ENCODE measurements around the gene TEF.

The TEF gene

GRCh38 chr22:41381329-41382097 is at the start of gene TEF:
TEF (plus strand) TSS chr22:41381942; CDS start chr22:41382045, 103 bp downstream.
- DNase-seq, result peak; percentile 98

GRCh38 chr22:41332217-41332939 is 49.4 kb upstream of the TEF start:
- DNase-seq, result no peak

DNA sequence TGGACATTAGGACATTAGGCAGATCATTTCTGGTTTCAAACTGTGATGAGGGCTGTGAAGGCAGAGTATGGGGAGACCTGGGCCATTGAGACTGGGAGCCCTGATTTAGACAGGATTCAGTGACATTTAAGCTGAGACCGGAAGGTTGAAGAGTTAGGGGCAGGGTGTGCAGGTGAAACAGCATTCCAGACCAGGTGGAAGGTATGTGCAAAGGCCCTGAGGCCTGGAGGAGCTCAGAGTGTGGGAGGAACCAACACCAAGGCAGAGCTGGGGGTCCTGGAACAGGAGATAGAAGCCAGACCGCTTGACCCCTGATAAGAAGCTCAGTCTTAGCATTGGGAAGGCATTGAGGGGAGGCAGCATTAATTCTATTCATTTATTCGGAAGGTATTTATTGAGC is 47.9 kb upstream of the TEF start:
- DNase-seq, result no peak

DNA sequence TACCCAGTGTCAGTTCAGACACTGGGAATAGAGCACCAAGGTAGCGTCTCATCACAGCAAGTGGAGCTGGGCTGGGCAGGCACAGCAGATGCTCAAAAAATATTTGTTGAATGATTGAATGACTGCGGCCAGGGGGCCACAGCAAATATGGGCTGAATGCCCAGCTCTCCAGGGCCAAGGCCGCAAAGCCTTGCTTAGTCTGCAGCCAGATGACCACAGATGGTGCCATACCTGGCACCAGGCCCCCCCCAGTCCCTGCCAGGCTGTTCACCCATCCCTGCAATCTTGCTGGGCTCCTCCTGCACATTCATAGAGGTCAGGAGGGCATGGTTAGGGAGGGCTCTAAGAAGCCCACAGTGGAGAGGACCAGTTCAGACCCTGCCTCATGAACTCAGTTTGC is 47.5 kb upstream of the TEF start:
- no peak for DNase-seq

DNA sequence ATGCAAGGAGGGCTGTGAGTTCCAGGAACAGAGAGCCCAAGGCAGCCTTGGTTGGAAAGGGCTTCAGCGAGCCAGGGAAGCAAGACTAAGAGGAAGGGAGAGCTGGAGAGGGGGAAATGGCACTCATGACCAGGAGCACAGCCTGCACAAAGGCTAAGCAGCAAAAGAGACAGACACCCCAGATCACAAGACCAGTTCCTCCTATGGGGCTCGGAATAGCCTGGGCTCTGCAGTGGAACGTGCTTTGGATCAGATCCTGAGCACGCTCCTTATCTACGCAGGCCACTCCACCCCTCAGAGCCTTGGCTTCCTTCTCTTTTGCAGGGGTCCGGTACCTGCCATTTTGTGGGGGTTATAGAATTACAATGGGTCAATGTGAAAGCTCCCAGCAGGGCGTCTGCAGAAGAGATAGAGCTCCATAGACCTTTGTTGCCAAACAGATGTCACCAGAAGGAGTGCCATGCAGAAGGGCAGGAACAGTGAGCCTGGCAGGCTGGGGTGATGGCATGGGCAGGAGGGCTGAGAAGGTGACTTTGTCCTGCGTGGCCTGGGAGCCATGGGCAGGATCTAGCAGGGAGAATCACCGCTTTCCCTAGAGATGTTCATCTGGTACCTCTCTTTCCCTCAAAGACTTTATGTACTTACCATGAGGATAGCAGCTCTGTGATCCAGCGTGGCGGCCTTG is 46.6 kb upstream of the TEF start:
- DNase-seq, result no peak

DNA sequence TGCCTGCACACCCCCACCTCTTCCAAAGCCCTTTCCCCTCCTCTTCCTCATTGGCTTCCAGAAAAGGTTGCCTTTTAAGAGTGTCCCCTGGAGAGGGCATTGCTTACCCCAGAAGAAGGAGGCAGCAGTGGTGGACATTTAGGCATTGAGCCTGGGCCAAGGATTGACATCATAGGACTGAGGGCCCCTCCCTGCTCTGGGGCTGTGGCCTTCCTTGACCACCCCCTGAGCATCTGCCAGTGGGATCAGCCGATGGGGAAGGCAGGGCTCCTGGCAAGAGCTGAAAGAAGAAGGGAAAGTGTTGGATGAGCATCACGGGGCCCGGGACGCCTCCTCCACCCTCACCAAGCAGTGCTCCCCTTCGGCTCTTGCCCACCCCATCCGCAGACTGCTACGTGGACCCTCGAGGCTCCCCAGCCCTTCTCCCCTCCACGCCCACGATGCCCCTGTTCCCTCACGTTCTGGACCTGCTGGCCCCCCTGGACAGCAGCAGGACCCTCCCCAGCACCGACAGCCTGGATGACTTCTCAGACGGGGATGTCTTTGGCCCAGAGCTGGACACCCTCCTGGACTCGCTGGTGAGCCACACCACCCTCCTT is 43.0 kb upstream of the TEF start:
- DNase-seq, result no peak

DNA sequence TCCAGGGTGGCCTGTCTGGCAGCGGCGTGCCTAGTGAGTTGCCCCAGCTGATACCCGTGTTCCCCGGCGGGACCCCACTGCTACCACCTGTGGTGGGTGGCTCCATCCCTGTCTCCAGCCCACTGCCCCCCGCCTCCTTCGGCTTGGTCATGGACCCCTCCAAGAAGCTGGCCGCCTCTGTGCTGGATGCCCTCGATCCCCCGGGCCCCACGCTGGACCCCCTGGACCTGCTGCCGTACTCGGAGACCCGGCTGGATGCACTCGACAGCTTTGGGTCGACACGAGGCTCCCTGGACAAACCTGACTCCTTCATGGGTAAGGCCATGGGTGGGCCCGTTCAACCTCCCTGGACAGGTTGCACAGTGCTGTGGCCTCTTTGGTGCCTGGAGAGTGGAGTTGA is 41.9 kb upstream of the TEF start:
- no peak for DNase-seq

- DNase-seq, result no peak
Observed at GRCh38 chr22:41340357-41340756, 41.4 kb upstream of the TEF start.

DNA sequence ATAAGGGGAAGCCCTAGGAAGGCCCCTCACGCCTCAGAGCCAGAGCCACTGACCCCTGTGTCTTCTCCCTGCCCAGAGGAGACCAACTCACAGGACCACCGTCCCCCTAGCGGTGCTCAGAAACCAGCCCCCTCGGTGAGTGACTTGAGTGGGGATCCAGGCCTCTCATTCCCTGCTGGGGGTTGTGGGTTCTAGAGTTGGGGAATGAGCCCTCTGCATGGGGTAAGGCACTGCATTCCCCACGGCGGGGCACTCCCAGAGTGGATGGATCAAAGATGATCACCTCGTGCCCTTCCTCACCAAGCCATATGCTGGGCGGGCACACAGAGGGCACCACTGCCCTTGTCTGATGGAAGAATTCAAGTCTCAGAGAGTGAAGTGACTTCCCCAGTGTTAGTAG is 40.7 kb upstream of the TEF start:
- DNase-seq, result no peak

GRCh38 chr22:41341990-41342389 is 39.8 kb upstream of the TEF start:
- DNase-seq, result no peak

- no peak for DNase-seq
Observed at GRCh38 chr22:41343300-41343699, 38.4 kb upstream of the TEF start.

- DNase-seq, result no peak
Observed at GRCh38 chr22:41343717-41344116, 38.0 kb upstream of the TEF start.

DNA sequence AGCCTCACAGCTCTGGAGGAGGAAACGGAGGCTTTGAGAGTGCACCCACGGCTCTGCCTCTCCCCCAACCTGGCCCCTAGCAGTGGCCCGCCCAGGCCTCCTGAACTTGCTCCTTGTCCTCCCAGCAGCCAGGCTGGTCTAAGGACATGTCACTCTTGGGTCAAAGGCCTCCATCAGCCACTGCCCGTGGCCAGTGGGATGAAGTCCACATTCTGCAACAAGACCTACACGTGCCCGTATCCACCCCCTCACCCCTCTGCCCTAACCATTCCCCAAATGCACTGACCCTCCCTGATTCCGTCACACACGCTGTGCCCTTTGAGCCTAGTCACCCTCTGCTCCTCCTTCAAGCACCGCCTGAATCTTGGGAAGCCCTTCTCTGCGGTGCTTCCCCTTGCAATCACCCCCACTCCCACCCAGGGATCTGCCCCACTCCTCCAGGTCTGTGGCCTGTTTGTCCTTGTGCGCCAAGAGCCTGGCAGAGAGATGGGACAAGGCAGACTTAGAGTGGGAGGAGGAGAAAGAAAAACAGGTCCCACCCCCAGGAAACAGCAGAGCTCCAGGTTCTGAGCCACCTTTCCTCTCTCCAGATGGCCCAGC is 37.5 kb upstream of the TEF start:
- DNase-seq, result no peak

DNA sequence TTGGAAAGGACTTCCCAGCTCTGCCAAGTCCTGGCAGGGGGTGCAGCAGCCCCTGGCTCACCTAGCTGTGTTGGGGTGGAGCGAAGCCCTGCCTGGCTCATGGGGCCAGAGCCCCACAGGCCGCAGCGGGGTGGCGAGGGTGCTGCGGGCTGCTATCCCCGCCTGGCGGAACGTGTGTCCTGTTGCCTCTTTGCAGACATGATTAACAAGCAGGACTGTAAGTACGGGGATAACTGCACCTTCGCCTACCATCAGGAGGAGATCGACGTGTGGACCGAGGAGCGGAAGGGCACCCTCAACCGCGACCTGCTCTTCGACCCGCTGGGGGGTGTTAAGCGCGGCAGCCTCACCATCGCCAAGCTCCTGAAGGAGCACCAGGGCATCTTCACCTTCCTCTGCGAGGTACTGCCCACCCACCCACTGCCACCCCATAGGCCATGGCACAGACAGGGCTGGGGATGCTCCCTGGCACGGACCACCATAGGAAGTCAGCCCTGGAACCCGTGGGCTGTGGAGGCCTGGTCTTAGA is 35.9 kb upstream of the TEF start:
- no peak for DNase-seq

DNA sequence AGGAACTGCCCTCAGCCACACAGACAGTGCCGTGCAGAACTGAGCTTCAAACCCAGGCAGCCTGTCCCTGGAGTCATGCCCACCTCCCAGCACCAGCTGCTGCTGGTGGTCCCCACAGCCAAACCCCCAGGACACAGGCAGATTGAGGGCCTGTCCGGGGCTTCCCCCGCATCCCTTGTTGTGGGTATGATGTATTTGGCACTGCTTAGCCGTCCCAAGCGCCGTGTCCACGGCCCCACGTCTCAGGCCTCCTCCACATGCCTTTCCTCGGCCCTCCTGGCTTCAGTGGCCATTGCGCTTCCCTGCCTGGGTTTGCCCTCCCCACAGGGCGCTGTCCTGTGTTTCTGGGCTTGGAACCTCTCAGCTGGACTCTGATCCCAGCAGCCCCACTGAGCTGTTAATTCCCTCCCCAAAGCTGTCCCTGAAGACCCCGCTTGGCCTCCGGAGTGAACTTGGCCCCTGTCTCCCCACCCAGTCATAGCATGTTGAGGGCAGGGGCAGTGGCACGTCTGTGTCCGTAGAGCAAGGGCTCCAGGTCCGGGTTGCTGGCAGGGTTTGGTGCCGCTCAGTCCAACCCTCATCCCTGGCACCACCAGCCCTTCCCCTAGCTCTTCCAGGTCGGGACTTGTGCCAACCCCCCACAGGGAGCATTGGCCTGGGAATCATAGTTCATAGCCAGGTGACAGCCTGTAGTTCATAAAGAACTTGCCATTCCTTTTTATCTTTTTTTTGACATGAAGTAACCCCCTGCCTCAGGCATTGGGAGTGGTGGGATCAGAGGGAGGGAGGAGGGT is 34.5 kb upstream of the TEF start:
- DNase-seq, result no peak

DNA sequence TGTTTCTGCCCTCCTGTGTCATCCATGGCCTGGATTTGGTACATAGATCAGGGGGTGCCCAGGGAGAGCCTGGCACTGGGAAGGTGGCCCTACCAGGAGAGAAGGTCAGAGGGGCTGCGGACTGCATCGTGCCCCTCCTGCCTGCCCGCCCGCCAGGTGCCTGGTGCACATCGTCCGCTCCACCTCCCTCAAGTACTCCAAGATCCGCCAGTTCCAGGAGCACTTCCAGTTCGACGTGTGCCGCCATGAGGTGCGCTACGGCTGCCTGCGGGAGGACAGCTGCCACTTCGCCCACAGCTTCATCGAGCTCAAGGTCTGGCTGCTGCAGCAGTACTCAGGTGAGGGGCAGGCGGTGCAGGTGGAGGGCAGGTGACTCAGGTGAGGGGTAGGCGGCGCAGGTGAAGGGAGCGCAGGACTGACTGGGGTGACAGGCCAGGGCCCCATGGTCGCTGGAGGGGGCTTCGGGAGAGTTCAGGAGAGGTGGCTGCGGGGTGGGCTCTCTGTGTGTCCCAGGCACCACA is 32.7 kb upstream of the TEF start:
- no peak for DNase-seq

GRCh38 chr22:41350087-41350486 is 31.7 kb upstream of the TEF start:
- DNase-seq, result no peak

- no peak for DNase-seq
Observed at GRCh38 chr22:41351011-41351410, 30.7 kb upstream of the TEF start.

DNA sequence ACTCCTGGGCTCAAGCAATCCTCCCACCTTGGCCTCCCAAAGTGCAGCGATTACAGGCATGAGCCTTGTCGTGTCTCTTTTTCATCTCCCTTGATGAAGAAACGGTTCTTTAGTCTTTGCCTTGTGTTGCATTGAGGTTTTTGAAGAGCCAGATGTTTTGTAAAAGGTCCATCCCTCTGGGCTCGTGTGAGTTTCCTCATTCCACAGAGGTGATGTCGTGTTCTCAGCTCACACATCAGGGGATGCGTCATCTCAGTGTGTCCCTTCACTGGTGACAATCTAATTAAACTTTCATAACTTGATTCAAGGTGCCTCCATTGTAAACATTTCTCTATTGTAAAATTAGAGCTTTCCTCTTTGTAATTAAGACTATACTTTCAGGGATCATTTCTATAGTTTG is 29.7 kb upstream of the TEF start:
- DNase-seq, result no peak

GRCh38 chr22:41353862-41354575 is 27.7 kb upstream of the TEF start:
- no peak for DNase-seq

DNA sequence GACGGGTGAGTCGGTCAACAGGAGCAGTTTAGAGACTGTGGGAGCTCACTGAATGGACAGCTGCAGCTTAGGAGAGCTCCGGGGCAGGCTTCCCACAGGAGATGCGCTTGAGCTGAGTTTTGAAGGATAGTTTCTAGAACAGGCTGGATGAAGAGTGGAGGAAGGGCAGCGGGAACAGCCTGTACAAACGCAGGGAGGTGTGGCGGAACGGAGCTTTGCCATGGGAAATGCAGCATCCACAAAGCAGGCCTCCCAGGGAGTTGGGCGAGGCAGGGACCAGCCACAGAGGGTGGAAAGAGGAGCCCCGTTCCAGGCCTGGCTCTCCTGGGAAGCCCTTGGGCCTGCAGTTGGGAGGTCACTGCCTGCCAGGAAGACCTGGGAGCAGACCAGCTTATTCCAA is 26.8 kb upstream of the TEF start:
- no peak for DNase-seq
